Heart right ventricle (tissue), 16 donors: ENCODE data around the gene SASS6. TPM values are rescaled to one million over a fixed set of nuclear protein-coding genes. Genes with fewer than 3 reads are reported as not detected.
"Not testable (repeated sequence)": the region's sequence is repeated elsewhere in the genome, so short reads cannot be mapped to it uniquely, and the experiment has no call there.

Experiments
- ATAC-seq, 8 donors: fragments of 200-7000 bp; cut with Tn5 transposase; one replicate each; pipeline ENCODE4 v1.9.1; 2020; ENCODE audit warnings: mild to moderate bottlenecking in 8 of 8, moderate library complexity in 8 of 8, moderate number of reproducible peaks in 1 of 8
- DNase-seq, 2 donors: peaks; one replicate each; pipeline ENCODE4 v3.0.0-alpha.2; 2020
- H3K27ac ChIP-seq, 10 donors: fragments of 200-600 bp; sonication (generic) in 2 of 10; one replicate each; pipeline versions ENCODE4 v1.5.0 to v1.8.0; 2020 to 2022; ENCODE audit warnings: mild to moderate bottlenecking in 3 of 10
- H3K27me3 ChIP-seq, 7 donors: fragments of 200-600 bp; one replicate each; pipeline ENCODE4 v1.8.0; 2021 to 2022; ENCODE audit warnings: mild to moderate bottlenecking in 2 of 7
- H3K36me3 ChIP-seq, 9 donors: fragments of 200-600 bp; sonication (generic) in 1 of 9; one replicate each; pipeline versions ENCODE4 v1.5.0 to v1.8.0; 2020 to 2022; ENCODE audit warnings: mild to moderate bottlenecking in 2 of 9
- H3K4me1 ChIP-seq, 9 donors: fragments of 200-600 bp; sonication (generic) in 1 of 9; one replicate each; pipeline versions ENCODE4 v1.5.0 to v1.8.0; 2020 to 2022; ENCODE audit warnings: mild to moderate bottlenecking in 4 of 9
- H3K4me3 ChIP-seq, 10 donors: fragments of 200-600 bp; sonication (generic) in 2 of 10; one replicate each; pipeline versions ENCODE4 v1.5.0 to v1.8.0; 2020 to 2022; ENCODE audit warnings: mild to moderate bottlenecking in 7 of 10, moderate library complexity in 2 of 10
- H3K9me3 ChIP-seq, 11 donors: fragments of 200-600 bp in 10 of 11; sonication (generic) in 2 of 11; one replicate each; pipeline versions ENCODE4 v1.5.0 to v1.8.0; 2013 to 2022; ENCODE audit warnings: mild to moderate bottlenecking in 2 of 11, control low read depth in 1 of 11, moderate library complexity in 1 of 11
- WGBS, 2 donors: extraction: QIAGEN DNeasy Blood & Tissue Kit; methylation state at CpG; one replicate each; pipeline ENCODE4 v1.1.7; 2013; ENCODE audit warnings: inconsistent platforms in 1 of 2; 5-methylcytosine and 5-hydroxymethylcytosine counted together
- intact Hi-C, 10 donors: fragments of 100-400 bp; cut with DNase I; formaldehyde crosslinking; loops; one replicate each; pipeline versions ENCODE4 v1.11.1 to v1.14.2; 2022
- polyA plus RNA-seq, 2 donors: library from polyadenylated mRNA; stranded (reverse); fragments of 200-250 nt; gene quantifications; one replicate each; pipeline ENCODE4 v1.2.3, GENCODE V29; 2013
- total RNA-seq, 10 donors: library from RNA; stranded (reverse); fragmentation: NEBNext Ultra II Directional in 3 of 10; extraction: Animal tissue kit (Norgen Biotek cat#: 25700) in 3 of 10; gene quantifications; one replicate each; pipeline versions ENCODE4 v1.2.1 to v1.2.4, GENCODE V29; 2021 to 2023
- TF ChIP-seq, protein P1 (sequence below), 9 donors: fragments of 200-600 bp; sonication (generic) in 2 of 9; IDR thresholded peaks; one replicate each; pipeline versions ENCODE4 v1.5.0 to v1.8.0; 2021 to 2022; ENCODE audit warnings: antibody characterized with exemption in 9 of 9, mild to moderate bottlenecking in 5 of 9, moderate library complexity in 1 of 9
- donor health status: Arrhythmogenic right ventricular cardiomyopathy.
- donor health status: ischemic (EF 13 %, LVEDD 7.1; RV severe dilation, severe dysfunction).
- donor health status: healthy with polysubstance abuse.
- donor health status: DM: no; HTN: yes; CAD: no.
- donor health status: DM: no; HTN: no; CAD: no.
- donor health status: ischemic (EF 25% LVEDD 6.9; RV normal size, moderate dysfunction).
- donor health status: ischemic (EF 25% LVEDD 5.7; RV mildly dilated, moderate dysfunction).
- donor health status: healthy.
- donor health status: DM: yes; HTN: yes; CAD: no.
- donor health status: Ischemic cardiomyopathy.
- donor health status: ischemic (EF 35%, LVEDD 5.7; RV mildly dilated, moderate dysfunction).
- donor health status: nonischemic (EF 11% LVEDD 7.7; RV severe dilation, severe dysfunction).
- donor health status: DM: yes; HTN: yes; CAD: no.
- donor health status: PGD.
- donor health status: ischemic (EF 29% LVEDD 5.4; RV normal size, mild dysfunction).
- donor health status: nonischemic (EF 23%, LVEDD 6.1; RV moderate dilation, normal function).

The SASS6 gene
- total and polyA plus RNA-seq, 12 donors, result 0.95 to 2.7 (median 1.7) TPM

GRCh38 chr1:100050139-100050538 is 82.6 kb downstream of the SASS6 start:
- DNase-seq, result no peak
- intact Hi-C loops, result no loop called here
- H3K9me3 ChIP-seq, result peaks cover 0 to 5% (median 0%) of the 10 kb centered on the region in 11 donors
- ATAC-seq, result no peak
- TF ChIP-seq, protein P1, sequence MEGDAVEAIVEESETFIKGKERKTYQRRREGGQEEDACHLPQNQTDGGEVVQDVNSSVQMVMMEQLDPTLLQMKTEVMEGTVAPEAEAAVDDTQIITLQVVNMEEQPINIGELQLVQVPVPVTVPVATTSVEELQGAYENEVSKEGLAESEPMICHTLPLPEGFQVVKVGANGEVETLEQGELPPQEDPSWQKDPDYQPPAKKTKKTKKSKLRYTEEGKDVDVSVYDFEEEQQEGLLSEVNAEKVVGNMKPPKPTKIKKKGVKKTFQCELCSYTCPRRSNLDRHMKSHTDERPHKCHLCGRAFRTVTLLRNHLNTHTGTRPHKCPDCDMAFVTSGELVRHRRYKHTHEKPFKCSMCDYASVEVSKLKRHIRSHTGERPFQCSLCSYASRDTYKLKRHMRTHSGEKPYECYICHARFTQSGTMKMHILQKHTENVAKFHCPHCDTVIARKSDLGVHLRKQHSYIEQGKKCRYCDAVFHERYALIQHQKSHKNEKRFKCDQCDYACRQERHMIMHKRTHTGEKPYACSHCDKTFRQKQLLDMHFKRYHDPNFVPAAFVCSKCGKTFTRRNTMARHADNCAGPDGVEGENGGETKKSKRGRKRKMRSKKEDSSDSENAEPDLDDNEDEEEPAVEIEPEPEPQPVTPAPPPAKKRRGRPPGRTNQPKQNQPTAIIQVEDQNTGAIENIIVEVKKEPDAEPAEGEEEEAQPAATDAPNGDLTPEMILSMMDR (IDR thresholded peaks at IDR 0.05), result no peak
- peaks cover 0 to 60% (median 18%) of the 10 kb centered on the region in 9 donors for H3K4me1 ChIP-seq
- H3K27me3 ChIP-seq, result no peaks in the 10 kb centered on the region
- no peak overlapping the region for H3K4me3 ChIP-seq
- H3K27ac ChIP-seq, result peak overlapping the region in 1 of 10 donors; percentile 17
- 89 to 91% methylated on average over 4 of the region's 4 CpGs for WGBS, 2 donors
- H3K36me3 ChIP-seq, result peaks cover 0 to 19% (median 0%) of the 10 kb centered on the region in 9 donors

- Histone ChIP-seq H3K36me3 (peaks cover 0 to 19% (median 0%) of the 10 kb centered on the region in 9 donors), H3K9me3 (peaks cover 0 to 18% (median 0%) of the 10 kb centered on the region in 11 donors), H3K4me1 (peaks cover 0 to 62% (median 17%) of the 10 kb centered on the region in 9 donors), H3K4me3 (peak overlapping the region in 1 of 10 donors; percentile 4), H3K27ac (peak overlapping the region in 1 of 10 donors; percentile 70)
- ATAC-seq, H3K27me3 ChIP-seq, intact Hi-C loops, DNase-seq: not testable (repeated sequence)
- WGBS, 2 donors, result 95 to 98% methylated on average over 11 of the region's 11 CpGs
Observed at GRCh38 chr1:100047235-100047708, 85.5 kb downstream of the SASS6 start.

- H3K36me3 ChIP-seq, result peaks cover 0 to 4% (median 0%) of the 10 kb centered on the region in 9 donors
- intact Hi-C loops, result no loop called here
- H3K27ac ChIP-seq, result no peak overlapping the region
- no peak overlapping the region for H3K4me3 ChIP-seq
- H3K4me1 ChIP-seq, result peaks cover 0 to 73% (median 25%) of the 10 kb centered on the region in 9 donors
- DNase-seq, result no peak
- ATAC-seq, result no peak
- no peaks in the 10 kb centered on the region for H3K27me3 ChIP-seq
- 95 to 98% methylated on average over 5 of the region's 5 CpGs for WGBS, 2 donors
- TF ChIP-seq, protein P1 (IDR thresholded peaks at IDR 0.05), result no peak
- peaks cover 0 to 18% (median 0%) of the 10 kb centered on the region in 11 donors for H3K9me3 ChIP-seq
Observed at GRCh38 chr1:100045206-100045605, 87.5 kb downstream of the SASS6 start.

- Histone ChIP-seq H3K4me1 (peaks cover 0 to 63% (median 32%) of the 10 kb centered on the region in 9 donors), H3K27me3 (no peaks in the 10 kb centered on the region), H3K36me3 (peaks cover 0 to 2% (median 0%) of the 10 kb centered on the region in 9 donors), H3K27ac (peak overlapping the region in 7 of 10 donors; percentile 94 to 98 (median 97)), H3K9me3 (peaks cover 0 to 8% (median 0%) of the 10 kb centered on the region in 11 donors), H3K4me3 (peak overlapping the region in 9 of 10 donors; percentile 74 to 94 (median 86))
- DNase-seq (no peak), ATAC-seq (no peak)
- intact Hi-C loops, result loop anchor here in 4 of 10 donors (5.0 kb wide), 2 partner anchors 67 to 93 kb away; partner anchors contain the start of genes SASS6 (in 2 of the 4) and TRMT13 (in 2 of the 4)
- TF ChIP-seq, protein P1 (IDR thresholded peaks at IDR 0.05), result no peak
- 29 to 33% methylated on average over 2 of the region's 2 CpGs for WGBS, 2 donors
Observed at GRCh38 chr1:100039591-100039990, 93.1 kb downstream of the SASS6 start.
